Liver (tissue), 9 donors: ENCODE results near the gene PLAC8L1. TPM values are rescaled to one million over a fixed set of nuclear protein-coding genes. Genes with fewer than 3 reads are reported as not detected.

Source experiments
- DNase-seq: peaks from one replicate; pipeline ENCODE4 v3.0.0-alpha.2; 2017; ENCODE audit warnings: low spot score
- H3K27ac ChIP-seq, 2 donors: one replicate each; pipeline ENCODE4 v1.7.0; 2013; ENCODE audit warnings: inconsistent platforms in 2 of 2, low read length in 2 of 2, control low read depth in 1 of 2, low read depth in 1 of 2, mild to moderate bottlenecking in 1 of 2
- H3K27me3 ChIP-seq, 4 donors: one replicate each; pipeline versions ENCODE4 v1.6.1 to v1.7.0; 2013; ENCODE audit warnings: low read length in 3 of 4, inconsistent platforms in 1 of 4, mild to moderate bottlenecking in 1 of 4, moderate library complexity in 1 of 4; ENCODE audit not compliant: control insufficient read depth in 4 of 4, insufficient read depth in 4 of 4
- H3K36me3 ChIP-seq, 4 donors: one replicate each; pipeline versions ENCODE4 v1.6.1 to v1.7.0; 2013; ENCODE audit warnings: low read length in 3 of 4, mild to moderate bottlenecking in 3 of 4, low read depth in 1 of 4, moderate library complexity in 1 of 4; ENCODE audit not compliant: control insufficient read depth in 4 of 4, insufficient read depth in 3 of 4
- H3K4me1 ChIP-seq, 4 donors: one replicate each; pipeline versions ENCODE4 v1.6.1 to v1.7.0; 2013; ENCODE audit warnings: low read length in 3 of 4, mild to moderate bottlenecking in 3 of 4, moderate library complexity in 1 of 4; ENCODE audit not compliant: control insufficient read depth in 4 of 4, insufficient read depth in 4 of 4
- H3K4me3 ChIP-seq, 3 donors: one replicate each; pipeline versions ENCODE4 v1.6.1 to v1.7.0; 2013; ENCODE audit warnings: low read length in 3 of 3, control low read depth in 1 of 3, low read depth in 1 of 3, mild to moderate bottlenecking in 1 of 3
- H3K9ac ChIP-seq, 2 donors: one replicate each; pipeline ENCODE4 v1.7.0; 2013; ENCODE audit warnings: low read length in 2 of 2, mild to moderate bottlenecking in 2 of 2, moderate library complexity in 2 of 2, control low read depth in 1 of 2, low read depth in 1 of 2
- H3K9me3 ChIP-seq, 4 donors: one replicate each; pipeline versions ENCODE4 v1.6.1 to v1.7.0; 2013; ENCODE audit warnings: low read length in 3 of 4; ENCODE audit not compliant: control insufficient read depth in 4 of 4
- EGR1 ChIP-seq, 2 donors: IDR thresholded peaks; 2 replicates each; pipeline ENCODE4 v1.6.1; 2016 to 2018; ENCODE audit warnings: antibody characterized with exemption in 2 of 2, low read depth in 2 of 2
- FOXA1 ChIP-seq: IDR thresholded peaks from 2 replicates; pipeline ENCODE4 v1.6.1; 2016; ENCODE audit warnings: antibody characterized with exemption
- FOXA2 ChIP-seq: IDR thresholded peaks from 2 replicates; pipeline ENCODE4 v1.6.1; 2016; ENCODE audit warnings: antibody characterized with exemption
- GABPA ChIP-seq, 2 donors: IDR thresholded peaks in 1 of 2; conservative IDR thresholded peaks in 1 of 2; 2 replicates each; pipeline ENCODE4 v1.6.1; 2016; ENCODE audit warnings: antibody characterized with exemption in 2 of 2, mild to moderate bottlenecking in 1 of 2, moderate library complexity in 1 of 2
- HNF4A ChIP-seq, 2 donors: conservative IDR thresholded peaks; 2 replicates each; pipeline ENCODE4 v1.6.1; 2016; ENCODE audit warnings: antibody characterized with exemption in 2 of 2, mild to moderate bottlenecking in 2 of 2
- HNF4G ChIP-seq: IDR thresholded peaks from 2 replicates; pipeline ENCODE4 v1.6.1; 2016; ENCODE audit warnings: antibody characterized with exemption
- JUND ChIP-seq, 2 donors: IDR thresholded peaks; 2 replicates each; pipeline ENCODE4 v1.6.1; 2016; ENCODE audit warnings: antibody characterized with exemption in 2 of 2
- NR2F2 ChIP-seq: IDR thresholded peaks from 2 replicates; pipeline ENCODE4 v1.6.1; 2016; ENCODE audit warnings: antibody characterized with exemption
- RAD21 ChIP-seq, 2 donors: IDR thresholded peaks; 2 replicates each; pipeline ENCODE4 v1.6.1; 2016; ENCODE audit warnings: antibody characterized with exemption in 2 of 2, mild to moderate bottlenecking in 2 of 2
- RXRA ChIP-seq, 2 donors: IDR thresholded peaks; 2 replicates each; pipeline ENCODE4 v1.6.1; 2017 to 2018; ENCODE audit warnings: antibody characterized with exemption in 2 of 2, mild to moderate bottlenecking in 1 of 2
- SP1 ChIP-seq: IDR thresholded peaks from 2 replicates; pipeline ENCODE4 v1.6.1; 2018; ENCODE audit warnings: antibody characterized with exemption, mild to moderate bottlenecking
- TAF1 ChIP-seq: conservative IDR thresholded peaks from 2 replicates; pipeline ENCODE4 v1.6.1; 2016; ENCODE audit warnings: antibody characterized with exemption, mild to moderate bottlenecking
- YY1 ChIP-seq: IDR thresholded peaks from 2 replicates; pipeline ENCODE4 v1.6.1; 2016; ENCODE audit warnings: antibody characterized with exemption, mild to moderate bottlenecking
- WGBS: extraction: QIAGEN DNeasy Blood & Tissue Kit; methylation state at CpG from one replicate; pipeline ENCODE4 v1.1.7; 2013; 5-methylcytosine and 5-hydroxymethylcytosine counted together
- polyA plus RNA-seq, 2 donors: library from polyadenylated mRNA; stranded (reverse) in 1 of 2; unstranded in 1 of 2; fragments of 200-250 nt in 1 of 2; fragments of >200 nt in 1 of 2; fragmentation: Nextera tagmentation in 1 of 2; extraction: Ambion mirVana in 1 of 2; gene quantifications; one replicate each; pipeline versions ENCODE4 v1.2.1 to v1.2.3, GENCODE V29; 2013 to 2015
- total RNA-seq, 2 donors: library from RNA; depleted of rRNA; stranded (reverse); fragments of >200 nt; gene quantifications; one replicate each; pipeline ENCODE4 v1.2.3, GENCODE V29; 2014
- TF ChIP-seq, protein P1 (sequence below): IDR thresholded peaks from 2 replicates; pipeline ENCODE4 v1.6.1; 2016; ENCODE audit warnings: antibody characterized with exemption
- TF ChIP-seq, protein P2 (sequence below): IDR thresholded peaks from 2 replicates; pipeline ENCODE4 v1.6.1; 2016; ENCODE audit warnings: antibody characterized with exemption
- TF ChIP-seq, protein P3 (sequence below): IDR thresholded peaks from 2 replicates; pipeline ENCODE4 v1.6.1; 2016; ENCODE audit warnings: antibody characterized with exemption, mild to moderate bottlenecking
- TF ChIP-seq, protein P4 (sequence below): IDR thresholded peaks from 2 replicates; pipeline ENCODE4 v1.6.1; 2016; ENCODE audit warnings: antibody characterized with exemption
- TF ChIP-seq, protein P5 (sequence below): fragments of 150-350 bp; IDR thresholded peaks from 2 replicates; pipeline ENCODE4 v1.5.1; 2017; ENCODE audit warnings: improper control_type of control experiment, low read depth, low read length; ENCODE audit not compliant: missing input control
- donor health status: healthy.
- donor health status: healthy.
- donor health status: healthy.
- donor health status: healthy.
- donor health status: healthy.

Gene PLAC8L1
- total and polyA plus RNA-seq, 4 donors: 0.28 TPM; not detected in 3

DNA sequence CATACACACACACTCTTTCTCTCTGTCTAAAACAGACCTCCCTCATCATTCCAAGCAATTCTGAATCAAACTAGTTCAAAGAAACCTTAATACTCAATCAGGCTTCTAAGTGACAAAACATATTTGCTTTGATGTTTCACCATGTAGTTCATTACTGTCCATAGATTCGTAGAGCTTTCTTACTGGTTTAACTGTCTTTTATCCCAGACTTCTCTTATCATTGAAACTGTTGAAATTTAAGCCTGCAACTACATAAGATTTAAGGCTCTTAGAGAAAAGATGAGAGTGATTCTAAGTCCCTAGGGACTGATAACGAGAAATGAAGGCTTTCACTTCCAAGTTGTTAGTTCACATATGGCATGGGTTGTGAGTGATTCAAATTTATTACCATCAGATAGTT lies 11.0 kb upstream of the PLAC8L1 start:
- WGBS: 91% methylated on average over 2 of the region's 2 CpGs
- Histone ChIP-seq H3K4me1 (no peaks in the 10 kb centered on the region), H3K9ac (no peak overlapping the region), H3K9me3 (no peaks in the 10 kb centered on the region), H3K36me3 (peaks cover 4 to 64% (median 32%) of the 10 kb centered on the region in 4 donors), H3K4me3 (no peak overlapping the region), H3K27ac (no peak overlapping the region), H3K27me3 (no peaks in the 10 kb centered on the region)
- TF ChIP-seq SP1 (no peak), JUND (IDR thresholded peaks at IDR 0.05) (no peak), YY1 (no peak), FOXA2 (no peak), GABPA (IDR thresholded peaks at IDR 0.05 in 1 of 2, conservative IDR thresholded peaks at IDR 0.05 in 1 of 2) (no peak), RAD21 (IDR thresholded peaks at IDR 0.05) (no peak), HNF4G (no peak), NR2F2 (no peak), EGR1 (IDR thresholded peaks at IDR 0.05; ENCODE audit: low read depth in 2 of 2) (no peak), RXRA (IDR thresholded peaks at IDR 0.05) (no peak)
- TF ChIP-seq, protein P1, sequence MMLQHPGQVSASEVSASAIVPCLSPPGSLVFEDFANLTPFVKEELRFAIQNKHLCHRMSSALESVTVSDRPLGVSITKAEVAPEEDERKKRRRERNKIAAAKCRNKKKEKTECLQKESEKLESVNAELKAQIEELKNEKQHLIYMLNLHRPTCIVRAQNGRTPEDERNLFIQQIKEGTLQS: no peak
- TF ChIP-seq, protein P2, sequence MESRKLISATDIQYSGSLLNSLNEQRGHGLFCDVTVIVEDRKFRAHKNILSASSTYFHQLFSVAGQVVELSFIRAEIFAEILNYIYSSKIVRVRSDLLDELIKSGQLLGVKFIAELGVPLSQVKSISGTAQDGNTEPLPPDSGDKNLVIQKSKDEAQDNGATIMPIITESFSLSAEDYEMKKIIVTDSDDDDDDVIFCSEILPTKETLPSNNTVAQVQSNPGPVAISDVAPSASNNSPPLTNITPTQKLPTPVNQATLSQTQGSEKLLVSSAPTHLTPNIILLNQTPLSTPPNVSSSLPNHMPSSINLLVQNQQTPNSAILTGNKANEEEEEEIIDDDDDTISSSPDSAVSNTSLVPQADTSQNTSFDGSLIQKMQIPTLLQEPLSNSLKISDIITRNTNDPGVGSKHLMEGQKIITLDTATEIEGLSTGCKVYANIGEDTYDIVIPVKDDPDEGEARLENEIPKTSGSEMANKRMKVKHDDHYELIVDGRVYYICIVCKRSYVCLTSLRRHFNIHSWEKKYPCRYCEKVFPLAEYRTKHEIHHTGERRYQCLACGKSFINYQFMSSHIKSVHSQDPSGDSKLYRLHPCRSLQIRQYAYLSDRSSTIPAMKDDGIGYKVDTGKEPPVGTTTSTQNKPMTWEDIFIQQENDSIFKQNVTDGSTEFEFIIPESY: no peak
- TF ChIP-seq, protein P3, sequence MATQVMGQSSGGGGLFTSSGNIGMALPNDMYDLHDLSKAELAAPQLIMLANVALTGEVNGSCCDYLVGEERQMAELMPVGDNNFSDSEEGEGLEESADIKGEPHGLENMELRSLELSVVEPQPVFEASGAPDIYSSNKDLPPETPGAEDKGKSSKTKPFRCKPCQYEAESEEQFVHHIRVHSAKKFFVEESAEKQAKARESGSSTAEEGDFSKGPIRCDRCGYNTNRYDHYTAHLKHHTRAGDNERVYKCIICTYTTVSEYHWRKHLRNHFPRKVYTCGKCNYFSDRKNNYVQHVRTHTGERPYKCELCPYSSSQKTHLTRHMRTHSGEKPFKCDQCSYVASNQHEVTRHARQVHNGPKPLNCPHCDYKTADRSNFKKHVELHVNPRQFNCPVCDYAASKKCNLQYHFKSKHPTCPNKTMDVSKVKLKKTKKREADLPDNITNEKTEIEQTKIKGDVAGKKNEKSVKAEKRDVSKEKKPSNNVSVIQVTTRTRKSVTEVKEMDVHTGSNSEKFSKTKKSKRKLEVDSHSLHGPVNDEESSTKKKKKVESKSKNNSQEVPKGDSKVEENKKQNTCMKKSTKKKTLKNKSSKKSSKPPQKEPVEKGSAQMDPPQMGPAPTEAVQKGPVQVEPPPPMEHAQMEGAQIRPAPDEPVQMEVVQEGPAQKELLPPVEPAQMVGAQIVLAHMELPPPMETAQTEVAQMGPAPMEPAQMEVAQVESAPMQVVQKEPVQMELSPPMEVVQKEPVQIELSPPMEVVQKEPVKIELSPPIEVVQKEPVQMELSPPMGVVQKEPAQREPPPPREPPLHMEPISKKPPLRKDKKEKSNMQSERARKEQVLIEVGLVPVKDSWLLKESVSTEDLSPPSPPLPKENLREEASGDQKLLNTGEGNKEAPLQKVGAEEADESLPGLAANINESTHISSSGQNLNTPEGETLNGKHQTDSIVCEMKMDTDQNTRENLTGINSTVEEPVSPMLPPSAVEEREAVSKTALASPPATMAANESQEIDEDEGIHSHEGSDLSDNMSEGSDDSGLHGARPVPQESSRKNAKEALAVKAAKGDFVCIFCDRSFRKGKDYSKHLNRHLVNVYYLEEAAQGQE: no peak
- DNase-seq: no peak

DNA sequence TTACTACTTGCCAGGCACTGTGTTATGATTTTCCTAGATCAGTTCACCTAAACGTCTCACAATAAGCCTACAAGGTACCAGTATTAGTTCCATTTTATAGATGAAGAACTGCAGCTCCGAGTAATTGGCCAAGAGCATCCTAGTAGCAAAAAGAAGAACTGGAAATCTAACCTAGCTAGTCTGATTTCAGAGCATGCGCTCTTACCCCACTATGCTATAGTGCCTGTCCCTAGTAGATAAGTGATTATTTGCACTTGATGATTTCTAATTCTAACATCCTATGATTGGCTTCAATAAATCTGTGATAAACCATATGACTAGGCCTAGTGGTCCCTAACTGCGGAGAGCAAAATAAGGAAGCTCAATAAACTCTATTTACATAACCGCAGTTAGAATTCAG lies 7.1 kb upstream of the PLAC8L1 start:
- Histone ChIP-seq H3K27me3 (no peaks in the 10 kb centered on the region), H3K9ac (no peak overlapping the region), H3K27ac (no peak overlapping the region), H3K4me1 (no peaks in the 10 kb centered on the region), H3K36me3 (peaks cover 6 to 29% (median 11%) of the 10 kb centered on the region in 4 donors), H3K4me3 (no peak overlapping the region), H3K9me3 (no peaks in the 10 kb centered on the region)
- WGBS: 85% methylated on average over 5 of the region's 5 CpGs
- no peak for DNase-seq
- TF ChIP-seq, protein P2: no peak
- TF ChIP-seq EGR1 (IDR thresholded peaks at IDR 0.05; ENCODE audit: low read depth in 2 of 2) (no peak), HNF4A (conservative IDR thresholded peaks at IDR 0.05) (no peak), RAD21 (IDR thresholded peaks at IDR 0.05) (no peak), RXRA (IDR thresholded peaks at IDR 0.05) (no peak), GABPA (IDR thresholded peaks at IDR 0.05 in 1 of 2, conservative IDR thresholded peaks at IDR 0.05 in 1 of 2) (no peak), TAF1 (no peak), FOXA1 (no peak), YY1 (no peak), NR2F2 (no peak), SP1 (no peak), FOXA2 (no peak), JUND (IDR thresholded peaks at IDR 0.05) (no peak)
- TF ChIP-seq, protein P3: no peak
- TF ChIP-seq, protein P4, sequence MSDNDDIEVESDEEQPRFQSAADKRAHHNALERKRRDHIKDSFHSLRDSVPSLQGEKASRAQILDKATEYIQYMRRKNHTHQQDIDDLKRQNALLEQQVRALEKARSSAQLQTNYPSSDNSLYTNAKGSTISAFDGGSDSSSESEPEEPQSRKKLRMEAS: no peak
- TF ChIP-seq, protein P5, sequence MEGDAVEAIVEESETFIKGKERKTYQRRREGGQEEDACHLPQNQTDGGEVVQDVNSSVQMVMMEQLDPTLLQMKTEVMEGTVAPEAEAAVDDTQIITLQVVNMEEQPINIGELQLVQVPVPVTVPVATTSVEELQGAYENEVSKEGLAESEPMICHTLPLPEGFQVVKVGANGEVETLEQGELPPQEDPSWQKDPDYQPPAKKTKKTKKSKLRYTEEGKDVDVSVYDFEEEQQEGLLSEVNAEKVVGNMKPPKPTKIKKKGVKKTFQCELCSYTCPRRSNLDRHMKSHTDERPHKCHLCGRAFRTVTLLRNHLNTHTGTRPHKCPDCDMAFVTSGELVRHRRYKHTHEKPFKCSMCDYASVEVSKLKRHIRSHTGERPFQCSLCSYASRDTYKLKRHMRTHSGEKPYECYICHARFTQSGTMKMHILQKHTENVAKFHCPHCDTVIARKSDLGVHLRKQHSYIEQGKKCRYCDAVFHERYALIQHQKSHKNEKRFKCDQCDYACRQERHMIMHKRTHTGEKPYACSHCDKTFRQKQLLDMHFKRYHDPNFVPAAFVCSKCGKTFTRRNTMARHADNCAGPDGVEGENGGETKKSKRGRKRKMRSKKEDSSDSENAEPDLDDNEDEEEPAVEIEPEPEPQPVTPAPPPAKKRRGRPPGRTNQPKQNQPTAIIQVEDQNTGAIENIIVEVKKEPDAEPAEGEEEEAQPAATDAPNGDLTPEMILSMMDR: no peak
